NCI-H2029 treated with DMSO at 0.1 percent for 48 hours (cell line): Measurements from ENCODE around the gene EIF4E1B.
A peak's percentile ranks its signal among the peaks of the same experiment; 100 is the strongest.

Source experiments
- DNase-seq: peaks from one replicate; lab custom pipeline; 2025; lab: John Stamatoyannopoulos, UW

EIF4E1B gene

GRCh38 chr5:176626876-176627236 lies 3.6 kb upstream of the EIF4E1B start:
- DNase-seq, result no peak

- no peak for DNase-seq
These were observed 2.9 kb upstream of the EIF4E1B start for GRCh38 chr5:176627582-176627981.

GRCh38 chr5:176628406-176629228 lies 1.9 kb upstream of the EIF4E1B start:
- DNase-seq, result no peak

- no peak for DNase-seq
These were observed 1.1 kb upstream of the EIF4E1B start for GRCh38 chr5:176629317-176629852.

- no peak for DNase-seq
These were observed 277 bp downstream of the EIF4E1B start for GRCh38 chr5:176630681-176631222.

- peak; percentile 37 for DNase-seq
These were observed 1.1 kb downstream of the EIF4E1B start for GRCh38 chr5:176631383-176632200.

- DNase-seq, result peak; percentile 16
These were observed 2.3 kb downstream of the EIF4E1B start for GRCh38 chr5:176632745-176633144.

GRCh38 chr5:176633598-176633997 lies 3.1 kb downstream of the EIF4E1B start:
- DNase-seq, result no peak

- DNase-seq, result no peak
These were observed 6.0 kb downstream of the EIF4E1B start for GRCh38 chr5:176636426-176636825.

- DNase-seq, result no peak
These were observed 7.1 kb downstream of the EIF4E1B start for GRCh38 chr5:176637556-176637955.

GRCh38 chr5:176638437-176638836 lies 8.0 kb downstream of the EIF4E1B start:
- no peak for DNase-seq

- no peak for DNase-seq
These were observed 8.7 kb downstream of the EIF4E1B start for GRCh38 chr5:176639208-176639607.

- peak; percentile 22 for DNase-seq
These were observed 9.5 kb downstream of the EIF4E1B start for GRCh38 chr5:176639981-176640380.

GRCh38 chr5:176640616-176641015 lies 10.1 kb downstream of the EIF4E1B start:
- DNase-seq, result no peak

- DNase-seq, result no peak
These were observed 12.4 kb downstream of the EIF4E1B start for GRCh38 chr5:176642675-176643490.

GRCh38 chr5:176643491-176644219 lies 13.2 kb downstream of the EIF4E1B start:
- no peak for DNase-seq

- DNase-seq, result no peak
These were observed 13.8 kb downstream of the EIF4E1B start for GRCh38 chr5:176644294-176644693.

GRCh38 chr5:176644878-176645670 lies 14.6 kb downstream of the EIF4E1B start:
- DNase-seq, result no peak

GRCh38 chr5:176646049-176646706 lies 15.7 kb downstream of the EIF4E1B start:
- no peak for DNase-seq

GRCh38 chr5:176646707-176647029 lies 16.2 kb downstream of the EIF4E1B start:
- DNase-seq, result no peak
